ENCODE data around the gene TENT4B.
A peak's percentile ranks its signal among the peaks of the same experiment; 100 is the strongest.
"Not testable (repeated sequence)": the region's sequence is repeated elsewhere in the genome, so short reads cannot be mapped to it uniquely, and the experiment has no call there.

TENT4B gene

GRCh38 chr16:50155925-50156324, 2.8 kb downstream of the TENT4B start:
- DNase-seq = no peak

GRCh38 chr16:50156590-50156989, 3.5 kb downstream of the TENT4B start:
- no peak for DNase-seq

GRCh38 chr16:50160495-50161164, 7.5 kb downstream of the TENT4B start:
- DNase-seq = peak; percentile 74

GRCh38 chr16:50161950-50162349, 8.8 kb downstream of the TENT4B start:
- no peak for DNase-seq

GRCh38 chr16:50165473-50165872, 12.4 kb downstream of the TENT4B start:
- DNase-seq = peak; percentile 81

- DNase-seq = peak; percentile 32
These were observed 13.7 kb downstream of the TENT4B start for GRCh38 chr16:50166511-50167500.

GRCh38 chr16:50167556-50167955, 14.4 kb downstream of the TENT4B start:
- no peak for DNase-seq

GRCh38 chr16:50169555-50170096, 16.5 kb downstream of the TENT4B start:
- DNase-seq = no peak

GRCh38 chr16:50171773-50172172, 18.7 kb downstream of the TENT4B start:
- not testable (repeated sequence) for DNase-seq

GRCh38 chr16:50172195-50172922, 19.3 kb downstream of the TENT4B start:
- no peak for DNase-seq

- DNase-seq = no peak
These were observed 20.2 kb downstream of the TENT4B start for GRCh38 chr16:50173316-50173715.

GRCh38 chr16:50178491-50178941, 25.4 kb downstream of the TENT4B start:
- DNase-seq = no peak

- DNase-seq = no peak
These were observed 29.3 kb downstream of the TENT4B start for GRCh38 chr16:50182441-50182840.

GRCh38 chr16:50183316-50183715, 30.2 kb downstream of the TENT4B start:
- no peak for DNase-seq

- no peak for DNase-seq
These were observed 31.9 kb downstream of the TENT4B start for GRCh38 chr16:50185005-50185505.

GRCh38 chr16:50188619-50189136, 35.6 kb downstream of the TENT4B start:
- DNase-seq = no peak

- no peak for DNase-seq
These were observed 37.2 kb downstream of the TENT4B start for GRCh38 chr16:50190292-50190691.

GRCh38 chr16:50192386-50193050, 39.4 kb downstream of the TENT4B start:
- DNase-seq = no peak

- no peak for DNase-seq
These were observed 40.5 kb downstream of the TENT4B start for GRCh38 chr16:50193594-50193993.

- no peak for DNase-seq
These were observed 42.2 kb downstream of the TENT4B start for GRCh38 chr16:50195276-50195675.

- no peak for DNase-seq
These were observed 42.6 kb downstream of the TENT4B start for GRCh38 chr16:50195756-50196155.

- DNase-seq = no peak
These were observed 44.5 kb downstream of the TENT4B start for GRCh38 chr16:50197582-50197981.

Data from hematopoietic multipotent progenitor cell treated with erythropoietin and hydrocortisone succinate and interleukin-3 and kit ligand, for 8 days (in vitro differentiated cells).